ENCODE data around the gene GPATCH11.

The GPATCH11 gene

GRCh38 chr2:37083873-37084794 lies at the start of gene GPATCH11, which contains the start of gene HEATR5B:
Gene GPATCH11 (plus strand): TSS chr2:37084518. CDS start chr2:37088382, 3,864 bp downstream.
Gene HEATR5B (minus strand): TSS chr2:37084372. CDS start chr2:37083414, 958 bp downstream.
- DNase-seq (ENCODE audit: insufficient read length, low spot score), result peak; percentile 99
- FAIRE-seq, result peak; percentile 86

GRCh38 chr2:37037771-37038170 lies 46.5 kb upstream of the GPATCH11 start:
- DNase-seq (ENCODE audit: insufficient read length, low spot score), result no peak
- FAIRE-seq, result no peak

- FAIRE-seq (no peak), DNase-seq (ENCODE audit: insufficient read length, low spot score) (no peak)
These were observed 44.7 kb upstream of the GPATCH11 start for GRCh38 chr2:37039580-37039979.

- FAIRE-seq (peak; percentile 26), DNase-seq (ENCODE audit: insufficient read length, low spot score) (no peak)
These were observed 31.6 kb upstream of the GPATCH11 start for GRCh38 chr2:37052600-37053332.

- FAIRE-seq (no peak), DNase-seq (ENCODE audit: insufficient read length, low spot score) (no peak)
These were observed 24.5 kb upstream of the GPATCH11 start for GRCh38 chr2:37059841-37060240.

GRCh38 chr2:37060446-37060845 lies 23.9 kb upstream of the GPATCH11 start:
- FAIRE-seq (no peak), DNase-seq (ENCODE audit: insufficient read length, low spot score) (no peak)

GRCh38 chr2:37061013-37061711 lies 23.2 kb upstream of the GPATCH11 start:
- FAIRE-seq (peak; percentile 9), DNase-seq (ENCODE audit: insufficient read length, low spot score) (no peak)

- DNase-seq (ENCODE audit: insufficient read length, low spot score) (no peak), FAIRE-seq (no peak)
These were observed 22.5 kb upstream of the GPATCH11 start for GRCh38 chr2:37061776-37062175.

GRCh38 chr2:37068686-37069085 lies 15.6 kb upstream of the GPATCH11 start:
- FAIRE-seq (peak; percentile 23), DNase-seq (ENCODE audit: insufficient read length, low spot score) (no peak)

GRCh38 chr2:37070931-37071330 lies 13.4 kb upstream of the GPATCH11 start:
- FAIRE-seq (no peak), DNase-seq (ENCODE audit: insufficient read length, low spot score) (no peak)

- no peak for DNase-seq (ENCODE audit: insufficient read length, low spot score)
- FAIRE-seq, result no peak
These were observed 4.1 kb upstream of the GPATCH11 start for GRCh38 chr2:37080266-37080665.

- DNase-seq (ENCODE audit: insufficient read length, low spot score), result no peak
- no peak for FAIRE-seq
These were observed 3.6 kb upstream of the GPATCH11 start for GRCh38 chr2:37080689-37081088.

GRCh38 chr2:37084797-37085196 lies 479 bp downstream of the GPATCH11 start:
- no peak for DNase-seq (ENCODE audit: insufficient read length, low spot score)
- no peak for FAIRE-seq

GRCh38 chr2:37085731-37086147 lies 1.4 kb downstream of the GPATCH11 start:
- DNase-seq (ENCODE audit: insufficient read length, low spot score) (no peak), FAIRE-seq (no peak)

GRCh38 chr2:37090019-37090477 lies 5.7 kb downstream of the GPATCH11 start:
- no peak for FAIRE-seq

GRCh38 chr2:37091873-37092272 lies 7.6 kb downstream of the GPATCH11 start:
- FAIRE-seq (no peak), DNase-seq (ENCODE audit: insufficient read length, low spot score) (no peak)

More at GRCh38 chr2:37090019-37090477, 5.7 kb downstream of the GPATCH11 start:
- DNase-seq (ENCODE audit: insufficient read length, low spot score), result no peak

- DNase-seq (ENCODE audit: insufficient read length, low spot score), result no peak
- no peak for FAIRE-seq
These were observed 12.2 kb downstream of the GPATCH11 start for GRCh38 chr2:37096568-37096967.

- FAIRE-seq, result no peak
- DNase-seq (ENCODE audit: insufficient read length, low spot score), result no peak
These were observed 14.2 kb downstream of the GPATCH11 start for GRCh38 chr2:37098416-37099118.

- FAIRE-seq (no peak), DNase-seq (ENCODE audit: insufficient read length, low spot score) (no peak)
These were observed 15.7 kb downstream of the GPATCH11 start for GRCh38 chr2:37100054-37100453.

GRCh38 chr2:37102588-37102987 lies 18.3 kb downstream of the GPATCH11 start:
- DNase-seq (ENCODE audit: insufficient read length, low spot score) (no peak), FAIRE-seq (peak; percentile 26)
